Mesodermal cell (in vitro differentiated cells): Measurements from ENCODE around the gene GRM4. TPM values are rescaled to one million over a fixed set of nuclear protein-coding genes. Genes with fewer than 3 reads are reported as not detected.
"Not testable (repeated sequence)": the region's sequence is repeated elsewhere in the genome, so short reads cannot be mapped to it uniquely, and the experiment has no call there.

Experiments
- H3K27ac ChIP-seq: 2 replicates; pipeline ENCODE4 v1.7.0; 2013; ENCODE audit warnings: mild to moderate bottlenecking, low read depth, low read length, moderate library complexity; ENCODE audit not compliant: severe bottlenecking
- H3K36me3 ChIP-seq: 2 replicates; pipeline ENCODE4 v1.7.1; 2013; ENCODE audit warnings: mild to moderate bottlenecking, low read length, moderate library complexity; ENCODE audit not compliant: control insufficient read depth, insufficient read depth
- H3K4me1 ChIP-seq: one replicate; pipeline ENCODE4 v1.7.1; 2013; ENCODE audit warnings: mild to moderate bottlenecking, low read length; ENCODE audit not compliant: insufficient read depth, control insufficient read depth, poor library complexity, severe bottlenecking
- H3K4me3 ChIP-seq: 2 replicates; pipeline ENCODE4 v1.7.0; 2013; ENCODE audit warnings: low read length, control low read depth, mild to moderate bottlenecking; ENCODE audit not compliant: insufficient read depth, poor library complexity, severe bottlenecking; ENCODE audit errors: extremely low read depth
- H3K9me3 ChIP-seq: 2 replicates; pipeline ENCODE4 v1.7.1; 2013; ENCODE audit warnings: mild to moderate bottlenecking, low read length, moderate library complexity; ENCODE audit not compliant: control insufficient read depth
- WGBS, 2 experiments: methylation state at CpG; one replicate each; pipeline ENCODE4 v1.1.5; 2013; ENCODE audit warnings: missing lambda C conversion rate in 2 of 2; ENCODE audit not compliant: insufficient coverage in 2 of 2; 5-methylcytosine and 5-hydroxymethylcytosine counted together
- polyA plus RNA-seq, 2 experiments: library from polyadenylated mRNA; stranded (reverse); fragments of 50-300 nt; gene quantifications; one replicate each; pipeline ENCODE4 v1.2.3, GENCODE V29; 2013

The GRM4 gene
- 0.74 TPM for polyA plus RNA-seq (2013, experiment 1 of 2)
- polyA plus RNA-seq (2013, experiment 2 of 2) = 0.35 TPM

DNA sequence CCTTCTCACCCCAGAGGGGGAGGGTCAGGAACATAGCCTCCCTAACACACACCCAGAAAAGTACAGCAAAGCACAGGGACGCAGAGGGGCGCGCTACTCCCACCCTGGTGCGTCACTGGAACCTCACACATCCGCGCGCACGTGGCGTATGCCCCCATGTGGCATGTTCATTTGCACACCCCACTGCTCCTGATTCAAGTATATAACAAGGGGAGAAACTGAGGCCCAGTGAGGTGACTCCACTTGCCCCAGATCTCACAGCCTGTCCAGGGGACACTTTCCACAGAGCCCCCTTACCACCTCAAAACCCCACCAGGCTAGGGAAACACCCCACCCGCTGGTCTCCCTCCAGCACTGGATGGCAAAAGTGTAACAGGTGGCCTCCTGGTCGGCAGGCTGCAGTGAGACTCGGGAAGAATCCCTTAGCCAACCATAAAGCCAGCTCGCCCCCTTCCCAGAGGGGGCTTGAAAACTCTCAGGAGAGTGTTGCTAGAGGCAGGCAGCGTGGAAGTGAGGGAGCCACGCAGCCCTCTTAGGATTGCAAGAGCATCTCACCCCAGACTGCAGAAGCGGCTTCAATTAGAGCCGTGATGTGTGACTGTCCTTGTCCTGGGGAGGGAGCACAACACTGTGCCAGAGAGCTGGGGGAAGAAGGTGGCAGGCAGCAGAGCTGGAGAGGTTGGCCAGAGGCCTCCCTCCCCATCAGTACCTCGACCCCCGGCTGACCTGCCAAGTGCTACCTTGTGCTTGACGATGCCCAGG, at the start of gene GRM4:
TSS of gene GRM4 (minus strand) at position 67 of the 762 bp plus-strand sequence. CDS start 12,591 bp downstream, outside the sequence.
- H3K27ac ChIP-seq = no peak within 1 kb of the TSS
- peak within 1 kb of the TSS; percentile 32 for H3K4me3 ChIP-seq
- no peaks in the 10 kb centered on the region for H3K36me3 ChIP-seq
- WGBS, 2 experiments = 24 to 51% methylated on average over 7 to 12 of the region's 20 CpGs
- no peaks in the 10 kb centered on the region for H3K9me3 ChIP-seq
- H3K4me1 ChIP-seq = peaks cover 24% of the 10 kb centered on the region

DNA sequence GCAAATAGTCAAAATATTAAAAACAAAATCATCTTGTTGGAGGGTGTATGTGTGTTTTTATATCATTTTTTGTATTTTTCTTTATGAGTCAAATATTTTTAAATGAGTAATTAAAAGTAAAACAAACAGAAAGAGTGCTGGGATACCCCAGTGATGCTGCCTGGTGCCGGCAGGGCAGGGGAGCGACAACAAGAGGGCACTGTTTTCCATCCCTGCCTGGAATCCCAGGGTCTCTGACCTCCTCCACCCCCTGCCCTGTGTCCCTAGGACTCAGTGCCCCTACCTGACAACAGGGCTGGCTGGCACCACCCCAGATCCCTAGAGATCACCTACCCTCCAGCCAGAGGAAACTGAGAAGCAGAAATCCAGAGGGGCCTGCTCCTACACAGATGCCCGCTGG, 48.9 kb upstream of the GRM4 start:
- Histone ChIP-seq H3K4me3 (no peak overlapping the region), H3K9me3 (no peaks in the 10 kb centered on the region), H3K4me1 (peaks cover 4% of the 10 kb centered on the region), H3K36me3 (no peaks in the 10 kb centered on the region), H3K27ac (no peak overlapping the region)
- WGBS, 2 experiments = 77 to 88% methylated on average over 3 of the region's 3 CpGs

DNA sequence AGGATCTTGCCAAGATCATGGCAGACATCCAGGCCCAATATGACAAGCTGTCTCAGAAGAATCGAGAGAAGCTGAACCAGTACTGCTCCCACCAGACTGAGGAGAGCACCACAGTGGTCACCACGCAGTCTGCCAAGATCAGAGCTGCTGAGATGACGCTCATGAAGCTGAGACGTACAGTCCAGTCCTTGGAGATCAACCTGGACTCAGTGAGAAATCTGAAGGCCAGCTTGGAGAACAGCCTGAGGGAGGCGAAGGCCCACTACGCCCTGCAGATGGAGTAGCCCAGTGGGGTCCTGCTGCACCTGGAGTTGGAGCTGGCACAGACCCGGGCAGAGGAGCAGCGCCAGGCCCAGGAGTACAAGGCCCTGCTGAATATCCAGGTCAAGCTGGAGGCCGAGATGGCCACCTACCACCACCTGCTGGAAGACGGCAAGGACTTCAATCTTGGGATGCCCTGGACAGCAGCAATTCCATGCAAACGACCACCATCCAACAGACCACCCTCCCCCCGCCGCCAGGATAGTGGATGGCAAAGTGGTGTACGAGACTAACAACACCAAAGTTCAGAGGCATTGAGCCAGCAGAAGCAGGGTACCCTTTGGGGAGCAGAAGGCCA, 44.7 kb upstream of the GRM4 start:
- H3K27ac ChIP-seq = no peak overlapping the region
- H3K36me3 ChIP-seq = no peaks in the 10 kb centered on the region
- no peaks in the 10 kb centered on the region for H3K4me1 ChIP-seq
- H3K4me3 ChIP-seq = no peak overlapping the region
- H3K9me3 ChIP-seq = no peaks in the 10 kb centered on the region
- WGBS, 2 experiments = 90% methylated on average over 8 to 9 of the region's 14 CpGs

DNA sequence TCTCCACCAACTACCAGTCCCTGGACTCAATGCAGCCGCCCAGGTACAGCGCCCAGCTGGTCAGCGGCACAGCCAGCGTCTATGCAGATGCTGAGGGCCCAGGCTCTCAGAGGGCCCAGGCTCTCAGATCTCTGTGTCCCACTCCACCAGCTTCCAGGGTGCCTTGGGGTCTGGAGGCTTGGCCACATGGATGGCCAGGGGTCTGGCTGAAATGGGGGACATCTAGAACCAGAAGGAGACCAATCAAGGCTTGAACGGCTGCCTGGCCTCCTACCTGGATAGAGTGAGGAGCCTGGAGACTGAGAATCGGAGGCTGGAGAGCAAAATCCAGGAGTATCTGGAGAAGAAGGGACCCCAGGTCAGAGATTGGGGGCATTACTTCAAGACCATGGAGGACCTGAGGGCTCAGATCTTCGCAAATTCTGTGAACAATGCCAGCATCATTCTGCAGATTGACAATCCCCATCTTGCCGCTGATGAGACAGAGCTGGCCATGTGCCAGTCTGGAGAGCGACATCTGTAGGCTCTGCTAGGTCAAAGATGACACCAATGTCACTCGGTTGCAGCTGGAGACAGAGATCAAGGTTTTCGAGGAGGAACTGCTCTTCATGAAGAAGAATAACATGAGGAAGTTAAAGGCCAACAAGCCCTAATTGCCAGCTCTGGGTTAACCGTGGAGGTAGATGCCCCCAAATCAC, 44.1 kb upstream of the GRM4 start:
- no peaks in the 10 kb centered on the region for H3K36me3 ChIP-seq
- 94 to 96% methylated on average over 11 to 12 of the region's 12 CpGs for WGBS, 2 experiments
- no peak overlapping the region for H3K4me3 ChIP-seq
- H3K27ac ChIP-seq = no peak overlapping the region
- H3K9me3 ChIP-seq = no peaks in the 10 kb centered on the region
- H3K4me1 ChIP-seq = no peaks in the 10 kb centered on the region

DNA sequence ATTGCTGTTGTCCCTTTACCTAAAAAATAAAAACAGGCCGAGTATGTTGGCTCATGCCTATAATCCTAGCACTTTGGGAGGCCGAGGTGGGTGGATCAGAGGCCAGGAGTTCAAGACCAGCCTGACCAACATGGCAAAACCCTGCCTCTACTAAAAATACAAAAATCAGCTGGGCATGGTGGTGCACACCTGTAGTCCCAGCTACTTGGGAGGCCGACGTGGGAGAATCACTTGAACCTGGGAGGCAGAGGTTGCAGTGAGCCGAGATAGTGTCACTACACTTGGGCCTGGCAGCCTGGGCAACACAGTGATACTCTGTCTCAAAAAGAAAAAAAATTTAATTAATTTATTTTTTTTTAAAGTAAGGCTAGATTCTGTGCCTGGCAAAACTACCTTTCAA, 38.8 kb upstream of the GRM4 start:
- H3K36me3 ChIP-seq, H3K27ac ChIP-seq, H3K9me3 ChIP-seq, H3K4me1 ChIP-seq, H3K4me3 ChIP-seq: not testable (repeated sequence)
- WGBS, 2 experiments = 85 to 94% methylated on average over 2 to 4 of the region's 5 CpGs

DNA sequence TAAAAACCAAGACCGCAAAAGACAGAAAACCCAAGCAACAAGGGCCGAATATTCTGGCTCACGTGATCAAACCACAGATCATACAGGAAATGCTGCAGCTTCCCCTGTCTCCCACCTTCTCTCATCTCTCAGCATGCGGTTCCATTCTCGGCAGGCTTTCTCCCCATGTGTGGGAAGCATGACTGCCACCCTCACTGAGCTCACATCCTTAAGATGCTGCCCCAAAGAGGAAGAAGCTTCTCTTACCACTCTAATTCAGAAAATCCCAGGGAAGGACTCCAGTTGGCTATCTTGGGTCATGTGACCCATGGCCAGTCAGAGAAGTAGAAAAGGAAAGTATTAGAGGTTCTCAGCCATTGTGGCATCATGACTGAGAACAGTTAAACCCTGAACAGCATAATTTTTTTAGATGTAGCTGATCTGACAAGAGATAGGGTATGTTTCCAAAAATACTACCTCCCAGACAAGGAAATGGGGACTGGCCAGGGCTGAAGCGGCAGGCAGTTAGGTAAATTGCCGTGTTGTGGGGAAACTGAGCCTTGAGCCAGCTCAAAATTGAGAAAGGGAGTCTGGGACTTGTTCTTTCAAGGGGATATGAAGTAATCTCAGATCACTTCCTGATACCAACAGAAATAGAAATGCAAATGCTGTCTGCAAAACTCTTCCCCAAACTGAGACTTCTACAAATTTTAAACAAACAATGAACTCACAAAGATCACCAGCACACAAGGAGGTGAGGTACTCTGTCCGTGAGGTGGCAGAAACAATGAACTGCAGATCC, 37.1 kb upstream of the GRM4 start:
- Histone ChIP-seq H3K4me3 (no peak overlapping the region), H3K27ac (no peak overlapping the region), H3K36me3 (no peaks in the 10 kb centered on the region), H3K4me1 (no peaks in the 10 kb centered on the region), H3K9me3 (no peaks in the 10 kb centered on the region)
- 93 to 96% methylated on average over 4 to 5 of the region's 8 CpGs for WGBS, 2 experiments

DNA sequence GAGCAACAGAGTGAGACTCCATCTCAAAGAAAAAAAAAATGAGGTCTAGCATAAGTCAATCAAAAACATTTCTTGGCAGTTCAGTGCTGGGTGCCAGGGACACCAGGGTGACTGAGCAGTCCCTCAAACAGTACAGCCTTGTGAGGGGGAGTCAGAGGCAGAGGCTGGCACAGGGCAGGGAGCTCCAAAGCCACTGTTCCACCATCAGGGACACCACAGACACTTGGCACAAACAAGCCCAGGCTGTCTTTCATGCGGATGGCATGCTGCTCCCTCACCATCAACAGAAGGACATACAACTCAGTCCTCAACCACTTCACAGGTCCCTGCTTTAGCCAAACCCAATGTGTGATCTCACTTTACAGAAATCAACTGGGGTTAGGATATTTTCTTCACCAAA, 36.0 kb upstream of the GRM4 start:
- Histone ChIP-seq H3K4me3 (no peak overlapping the region), H3K27ac (no peak overlapping the region), H3K4me1 (no peaks in the 10 kb centered on the region), H3K36me3 (no peaks in the 10 kb centered on the region), H3K9me3 (no peaks in the 10 kb centered on the region)
- 100% methylated on average over 1 of the region's 1 CpG; no CpG with 5 or more reads in 1 of the 2 experiments for WGBS, 2 experiments

DNA sequence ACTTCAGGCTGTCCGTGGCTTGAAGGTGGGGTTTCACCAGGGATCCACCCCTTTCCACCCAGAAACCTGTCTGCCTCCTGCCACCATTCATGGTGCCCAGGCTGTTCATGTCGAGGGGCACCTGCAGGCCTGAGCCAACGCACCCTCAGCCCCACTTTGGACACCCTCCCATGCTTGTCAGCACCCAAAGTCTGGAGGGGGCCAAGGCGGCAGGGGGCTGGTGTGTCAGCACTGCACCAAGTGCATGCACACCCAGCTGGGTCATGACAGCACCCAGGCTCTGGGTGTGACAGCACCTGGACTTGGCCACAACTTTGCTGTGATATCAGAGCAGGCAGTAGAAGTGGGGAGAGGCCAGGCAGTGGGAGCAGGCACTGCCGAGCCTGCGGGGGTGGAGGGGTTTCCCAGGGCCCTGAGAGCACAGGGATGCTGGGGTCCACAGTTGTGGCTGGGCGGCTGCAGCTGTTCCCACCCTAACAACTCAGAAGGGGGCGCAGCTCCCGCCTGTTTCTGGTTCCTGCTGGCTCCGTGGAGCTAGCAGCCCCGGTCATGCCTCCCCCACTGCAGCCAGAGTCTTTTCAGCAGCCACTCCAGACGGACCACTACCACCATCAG, 33.3 kb upstream of the GRM4 start:
- 79 to 93% methylated on average over 10 to 12 of the region's 12 CpGs for WGBS, 2 experiments
- H3K27ac ChIP-seq = no peak overlapping the region
- no peak overlapping the region for H3K4me3 ChIP-seq
- no peaks in the 10 kb centered on the region for H3K4me1 ChIP-seq
- H3K36me3 ChIP-seq = no peaks in the 10 kb centered on the region
- no peaks in the 10 kb centered on the region for H3K9me3 ChIP-seq

DNA sequence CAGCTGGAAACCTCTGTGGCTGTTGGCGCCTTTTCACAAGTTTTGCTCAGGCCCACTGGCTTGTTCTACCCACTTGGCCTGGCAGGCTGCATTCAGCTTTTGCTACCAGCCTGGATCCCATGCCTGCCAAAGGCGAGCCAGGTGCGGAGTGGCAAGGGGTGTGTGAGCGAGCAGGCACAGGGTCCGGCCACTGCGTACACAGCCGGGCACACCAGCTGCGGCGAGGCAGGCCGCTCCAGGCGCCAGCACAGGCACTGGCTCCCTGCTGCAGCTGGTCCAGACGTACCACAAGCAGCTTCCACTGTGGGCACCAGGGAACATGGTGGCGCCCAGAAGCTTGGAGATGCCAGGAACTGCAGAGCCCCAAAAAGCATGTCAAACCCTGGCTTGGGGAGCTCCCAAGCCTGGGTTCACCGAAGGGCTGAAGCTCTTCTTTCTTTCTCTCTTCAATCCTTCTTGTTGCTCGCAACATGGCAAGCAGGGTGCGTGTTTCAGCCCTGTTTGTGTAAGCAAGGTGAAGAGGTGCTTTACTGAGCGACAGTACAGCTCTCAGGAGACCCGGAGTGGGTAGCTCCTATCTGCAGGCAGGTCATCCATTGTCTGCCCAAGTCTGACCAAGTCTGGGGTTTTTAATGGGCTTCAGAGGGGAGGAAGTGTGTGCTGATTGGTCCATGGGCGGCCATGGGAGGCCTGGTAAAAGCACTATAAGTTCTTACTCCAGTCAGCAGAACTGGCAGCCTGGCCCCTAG, 32.6 kb upstream of the GRM4 start:
- Histone ChIP-seq H3K27ac (no peak overlapping the region), H3K36me3 (no peaks in the 10 kb centered on the region), H3K4me3 (no peak overlapping the region), H3K4me1 (no peaks in the 10 kb centered on the region), H3K9me3 (no peaks in the 10 kb centered on the region)
- WGBS, 2 experiments = 89 to 96% methylated on average over 12 to 18 of the region's 19 CpGs
